ENCODE results near the gene ALOX5AP.

DNA sequence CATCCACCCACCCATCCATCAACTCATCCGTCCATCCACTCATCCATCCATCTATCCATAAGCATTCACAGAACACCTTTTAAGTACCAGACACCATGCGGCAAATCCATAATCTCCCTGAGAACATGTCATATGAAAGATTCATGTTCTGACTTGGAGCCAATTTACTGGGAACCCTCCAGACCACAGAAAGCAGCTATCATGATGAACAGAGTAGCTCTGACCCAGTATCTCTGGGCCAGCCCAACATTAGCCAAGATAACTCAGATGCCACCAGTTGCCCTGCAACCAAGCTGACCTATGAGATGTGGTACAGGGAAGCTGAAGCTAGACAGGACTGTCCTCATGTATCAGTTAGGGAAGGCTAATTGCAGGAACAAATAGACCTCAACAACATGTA is 51.3 kb downstream of the ALOX5AP start:
- TF ChIP-seq, protein P1, sequence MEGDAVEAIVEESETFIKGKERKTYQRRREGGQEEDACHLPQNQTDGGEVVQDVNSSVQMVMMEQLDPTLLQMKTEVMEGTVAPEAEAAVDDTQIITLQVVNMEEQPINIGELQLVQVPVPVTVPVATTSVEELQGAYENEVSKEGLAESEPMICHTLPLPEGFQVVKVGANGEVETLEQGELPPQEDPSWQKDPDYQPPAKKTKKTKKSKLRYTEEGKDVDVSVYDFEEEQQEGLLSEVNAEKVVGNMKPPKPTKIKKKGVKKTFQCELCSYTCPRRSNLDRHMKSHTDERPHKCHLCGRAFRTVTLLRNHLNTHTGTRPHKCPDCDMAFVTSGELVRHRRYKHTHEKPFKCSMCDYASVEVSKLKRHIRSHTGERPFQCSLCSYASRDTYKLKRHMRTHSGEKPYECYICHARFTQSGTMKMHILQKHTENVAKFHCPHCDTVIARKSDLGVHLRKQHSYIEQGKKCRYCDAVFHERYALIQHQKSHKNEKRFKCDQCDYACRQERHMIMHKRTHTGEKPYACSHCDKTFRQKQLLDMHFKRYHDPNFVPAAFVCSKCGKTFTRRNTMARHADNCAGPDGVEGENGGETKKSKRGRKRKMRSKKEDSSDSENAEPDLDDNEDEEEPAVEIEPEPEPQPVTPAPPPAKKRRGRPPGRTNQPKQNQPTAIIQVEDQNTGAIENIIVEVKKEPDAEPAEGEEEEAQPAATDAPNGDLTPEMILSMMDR (IDR thresholded peaks at IDR 0.05), result no peak
- TF ChIP-seq POLR2A (IDR thresholded peaks at IDR 0.05), result no peak
- TF ChIP-seq POLR2AphosphoS5 (IDR thresholded peaks at IDR 0.05), result no peak

All from sigmoid colon (tissue), 4 donors.